WTC11 (cell line): ENCODE results near the gene RNF152.

Experiments used
- ATF1 ChIP-seq: sonication (generic); formaldehyde crosslinking; IDR thresholded peaks from 2 replicates; pipeline ENCODE4 v1.8.1; 2023; ENCODE audit warnings: mild to moderate bottlenecking, moderate library complexity, missing genetic modification reagents
- CTCF ChIP-seq: fragments of 200-600 bp; IDR thresholded peaks from 2 replicates; pipeline ENCODE4 v1.8.0; 2022; ENCODE audit warnings: antibody characterized with exemption
- E2F1 ChIP-seq: sonication (generic); formaldehyde crosslinking; IDR thresholded peaks from 2 replicates; pipeline ENCODE4 v1.8.0; 2022; ENCODE audit warnings: mild to moderate bottlenecking, missing genetic modification reagents
- ESRRA ChIP-seq: sonication (generic); formaldehyde crosslinking; IDR thresholded peaks from 2 replicates; pipeline ENCODE4 v1.8.1; 2022; ENCODE audit warnings: mild to moderate bottlenecking, missing genetic modification reagents, borderline replicate concordance
- JUN ChIP-seq: sonication (generic); formaldehyde crosslinking; IDR thresholded peaks from 2 replicates; pipeline ENCODE4 v1.8.0; 2023; ENCODE audit warnings: mild to moderate bottlenecking, missing genetic modification reagents
- MLX ChIP-seq: sonication (generic); formaldehyde crosslinking; IDR thresholded peaks from 2 replicates; pipeline ENCODE4 v1.8.1; 2023; ENCODE audit warnings: mild to moderate bottlenecking, missing genetic modification reagents, moderate library complexity
- NFYB ChIP-seq: sonication (generic); formaldehyde crosslinking; conservative IDR thresholded peaks from 2 replicates; pipeline ENCODE4 v1.8.0; 2022; ENCODE audit warnings: low read depth, missing genetic modification reagents
- PRDM15 ChIP-seq: sonication (generic); formaldehyde crosslinking; IDR thresholded peaks from 2 replicates; pipeline ENCODE4 v1.8.0; 2022; ENCODE audit warnings: missing genetic modification reagents
- PREB ChIP-seq: sonication (generic); formaldehyde crosslinking; IDR thresholded peaks from 2 replicates; pipeline ENCODE4 v1.8.1; 2022; ENCODE audit warnings: mild to moderate bottlenecking, missing genetic modification reagents, moderate library complexity, borderline replicate concordance
- RELA ChIP-seq: sonication (generic); formaldehyde crosslinking; IDR thresholded peaks from 2 replicates; pipeline ENCODE4 v1.8.1; 2022; ENCODE audit warnings: missing genetic modification reagents, mild to moderate bottlenecking, borderline replicate concordance
- SP1 ChIP-seq: sonication (generic); formaldehyde crosslinking; conservative IDR thresholded peaks from 2 replicates; pipeline ENCODE4 v1.8.1; 2022; ENCODE audit warnings: missing genetic modification reagents
- TP53 ChIP-seq: sonication (generic); formaldehyde crosslinking; IDR thresholded peaks from 2 replicates; pipeline ENCODE4 v1.8.1; 2023; ENCODE audit warnings: mild to moderate bottlenecking, missing genetic modification reagents
- ZBTB21 ChIP-seq: sonication (generic); formaldehyde crosslinking; IDR thresholded peaks from 2 replicates; pipeline ENCODE4 v1.8.1; 2023; ENCODE audit warnings: mild to moderate bottlenecking, missing genetic modification reagents, borderline replicate concordance
- ZNF121 ChIP-seq: sonication (generic); formaldehyde crosslinking; IDR thresholded peaks from 2 replicates; pipeline ENCODE4 v1.8.0; 2023; ENCODE audit warnings: missing genetic modification reagents

GRCh38 chr18:61922435-61922834 is 29.6 kb upstream of the RNF152 start:
- no peak for TF ChIP-seq MLX
- no peak for TF ChIP-seq RELA
- TF ChIP-seq JUN (CRISPR knock-in tag): no peak
- TF ChIP-seq SP1 (CRISPR knock-in tag): no peak
- TF ChIP-seq CTCF: no peak
- TF ChIP-seq NFYB (CRISPR knock-in tag): no peak
- TF ChIP-seq PREB (CRISPR knock-in tag): no peak
- TF ChIP-seq ZBTB21 (CRISPR knock-in tag): no peak
- no peak for TF ChIP-seq ESRRA (CRISPR knock-in tag)
- TF ChIP-seq E2F1 (CRISPR knock-in tag): no peak
- TF ChIP-seq TP53: no peak
- TF ChIP-seq ZNF121 (CRISPR knock-in tag): no peak
- TF ChIP-seq PRDM15: no peak
- TF ChIP-seq ATF1: no peak
